Astrocyte of the cerebellum (primary cell): Measurements from ENCODE around the gene ABRAXAS1.
A peak's percentile ranks its signal among the peaks of the same experiment; 100 is the strongest.

Source experiments
- DNase-seq: peaks from one replicate; pipeline ENCODE4 v3.0.0-alpha.2; 2011; ENCODE audit warnings: low read depth
- H3K4me3 ChIP-seq: 2 replicates; pipeline ENCODE4 v1.5.1; 2011; ENCODE audit warnings: mild to moderate bottlenecking, low read depth, low read length, moderate library complexity
- CTCF ChIP-seq: IDR thresholded peaks from 2 replicates; pipeline ENCODE4 v1.5.1; 2012; ENCODE audit warnings: low read length, low read depth, moderate library complexity, mild to moderate bottlenecking; ENCODE audit errors: missing control alignments
- in situ Hi-C: cut with HindIII; loops from 2 replicates; pipeline ENCODE4 v1.10.0; 2017; ENCODE audit warnings: low sequenced_read_pairs

ABRAXAS1 gene

GRCh38 chr4:83454686-83455085, 30.2 kb downstream of the ABRAXAS1 start:
- TF ChIP-seq CTCF: no peak
- in situ Hi-C loops: no loop called here
- peak overlapping the region; percentile 91 for H3K4me3 ChIP-seq
- DNase-seq: no peak

- no peak overlapping the region for H3K4me3 ChIP-seq
- in situ Hi-C loops: no loop called here
- no peak for DNase-seq
- no peak for TF ChIP-seq CTCF
These were observed 35.9 kb downstream of the ABRAXAS1 start for GRCh38 chr4:83449009-83449408.

- no peak for TF ChIP-seq CTCF
These were observed 44.0 kb downstream of the ABRAXAS1 start for GRCh38 chr4:83440899-83441298.

GRCh38 chr4:83440148-83440814, 44.6 kb downstream of the ABRAXAS1 start:
- no peak for TF ChIP-seq CTCF
- DNase-seq: no peak
- H3K4me3 ChIP-seq: no peak overlapping the region
- in situ Hi-C loops: no loop called here

More at GRCh38 chr4:83440899-83441298, 44.0 kb downstream of the ABRAXAS1 start:
- H3K4me3 ChIP-seq: no peak overlapping the region
- no peak for DNase-seq
- in situ Hi-C loops: no loop called here

GRCh38 chr4:83438719-83439118, 46.2 kb downstream of the ABRAXAS1 start:
- H3K4me3 ChIP-seq: no peak overlapping the region
- no peak for TF ChIP-seq CTCF
- no peak for DNase-seq
- in situ Hi-C loops: no loop called here

GRCh38 chr4:83436680-83437079, 48.2 kb downstream of the ABRAXAS1 start:
- DNase-seq: no peak

More at GRCh38 chr4:83436680-83437079, 48.2 kb downstream of the ABRAXAS1 start:
- TF ChIP-seq CTCF: no peak
- in situ Hi-C loops: no loop called here
- no peak overlapping the region for H3K4me3 ChIP-seq
